Fibroblast of upper back skin (primary cell): ENCODE data around the gene SMARCB1.

ENCODE experiments used
- DNase-seq: peaks from one replicate; pipeline ENCODE4 v3.0.0-alpha.2; 2013

The SMARCB1 gene

DNA sequence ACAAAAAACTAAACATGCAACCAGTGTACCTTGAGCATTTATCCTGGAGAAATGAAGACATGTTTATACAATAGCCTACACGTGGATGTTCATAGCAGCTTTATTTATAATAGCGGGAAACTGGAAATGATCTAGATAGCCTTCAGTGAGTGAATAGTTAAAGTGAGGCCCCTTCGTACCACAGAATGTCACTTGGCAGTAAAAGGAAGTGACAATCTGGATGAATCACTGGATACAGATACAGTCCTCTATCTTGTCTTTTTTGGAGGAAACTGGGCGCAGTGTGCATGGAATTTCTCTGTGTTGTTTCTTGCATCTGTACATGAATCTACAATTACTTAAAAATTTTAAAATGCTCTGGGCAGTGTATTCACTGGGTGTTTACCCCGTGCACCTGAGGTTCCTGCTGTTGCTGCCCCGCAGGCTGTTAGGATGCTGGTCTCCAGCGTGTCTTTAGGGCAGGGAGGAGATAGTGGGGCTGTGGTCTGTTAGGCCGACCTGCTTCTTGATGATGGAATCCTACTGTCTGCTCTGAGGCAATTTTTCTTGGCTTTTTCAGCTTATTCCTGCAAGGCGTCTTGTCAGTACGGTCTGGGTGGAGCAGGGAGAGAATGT is 28.9 kb downstream of the SMARCB1 start:
- DNase-seq = no peak

DNA sequence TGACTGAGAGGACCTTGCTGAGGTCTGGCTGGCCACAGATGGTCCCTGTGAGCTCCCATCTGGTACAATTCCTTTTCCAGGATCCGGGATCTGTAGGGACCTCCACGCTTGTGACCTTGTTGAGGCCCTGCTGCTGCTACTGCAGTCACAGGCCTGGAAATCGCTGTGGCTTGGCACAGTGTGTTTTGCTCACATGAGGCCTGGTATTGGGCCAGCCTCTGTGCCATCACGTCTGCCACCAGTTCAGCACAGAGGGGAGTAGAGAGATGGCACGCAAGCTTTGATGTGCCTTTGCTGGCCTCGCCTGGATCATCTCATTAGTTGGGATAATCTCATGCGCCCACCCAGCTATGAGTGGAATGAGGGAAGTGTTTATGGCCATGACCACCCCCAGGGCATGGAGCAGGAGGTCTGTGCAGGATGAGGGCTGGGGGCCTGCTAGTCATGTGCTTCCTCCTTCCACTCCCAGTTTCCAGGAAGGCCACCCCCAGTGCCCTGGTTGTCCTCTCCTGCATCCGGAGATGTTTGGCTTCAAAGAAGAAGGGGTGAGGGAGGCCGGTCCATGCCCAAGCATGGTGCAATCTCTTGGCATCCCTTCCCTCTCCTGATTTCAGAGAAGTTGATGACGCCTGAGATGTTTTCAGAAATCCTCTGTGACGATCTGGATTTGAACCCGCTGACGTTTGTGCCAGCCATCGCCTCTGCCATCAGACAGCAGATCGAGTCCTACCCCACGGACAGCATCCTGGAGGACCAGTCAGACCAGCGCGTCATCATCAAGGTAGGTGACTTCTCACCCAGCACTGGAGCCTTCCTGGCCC is 29.6 kb downstream of the SMARCB1 start:
- no peak for DNase-seq

DNA sequence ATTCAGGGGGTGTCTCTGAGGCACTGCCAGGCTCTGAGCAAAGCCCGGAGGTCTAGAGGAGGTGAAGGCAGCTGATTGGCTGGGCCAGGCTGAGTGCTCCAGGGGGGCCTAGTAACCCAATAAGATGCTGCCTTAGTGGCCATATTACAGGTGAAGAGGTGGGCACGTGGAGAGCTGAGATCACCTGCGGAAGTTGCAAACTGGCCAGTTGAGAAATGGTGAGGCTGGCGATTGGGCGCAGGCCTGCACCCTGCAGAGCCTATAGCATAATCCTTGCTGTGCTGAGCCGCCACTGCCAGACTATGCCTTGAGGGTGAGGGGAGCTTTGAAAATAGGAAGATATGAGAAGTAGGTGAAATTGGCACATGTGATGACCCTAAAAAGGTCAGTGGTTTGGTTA is 30.4 kb downstream of the SMARCB1 start:
- no peak for DNase-seq

DNA sequence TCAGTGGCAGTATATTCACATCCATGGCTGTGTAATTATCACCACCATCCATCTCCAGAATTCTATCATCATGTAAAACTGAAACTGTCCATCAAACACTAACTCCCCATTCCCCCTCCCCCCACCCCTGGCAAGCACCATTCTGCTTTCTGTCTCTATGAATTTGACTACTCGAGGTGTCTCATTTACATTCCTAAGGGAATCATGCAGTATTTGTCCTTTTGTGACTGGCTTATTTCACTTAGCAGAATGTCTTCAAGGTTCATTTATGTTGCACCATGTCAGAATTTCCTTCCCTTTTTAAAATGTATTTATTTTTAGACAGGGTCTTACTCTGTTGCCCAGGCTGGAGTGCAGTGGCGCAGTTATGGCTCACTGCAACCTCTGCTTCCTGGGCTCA is 31.8 kb downstream of the SMARCB1 start:
- no peak for DNase-seq

DNA sequence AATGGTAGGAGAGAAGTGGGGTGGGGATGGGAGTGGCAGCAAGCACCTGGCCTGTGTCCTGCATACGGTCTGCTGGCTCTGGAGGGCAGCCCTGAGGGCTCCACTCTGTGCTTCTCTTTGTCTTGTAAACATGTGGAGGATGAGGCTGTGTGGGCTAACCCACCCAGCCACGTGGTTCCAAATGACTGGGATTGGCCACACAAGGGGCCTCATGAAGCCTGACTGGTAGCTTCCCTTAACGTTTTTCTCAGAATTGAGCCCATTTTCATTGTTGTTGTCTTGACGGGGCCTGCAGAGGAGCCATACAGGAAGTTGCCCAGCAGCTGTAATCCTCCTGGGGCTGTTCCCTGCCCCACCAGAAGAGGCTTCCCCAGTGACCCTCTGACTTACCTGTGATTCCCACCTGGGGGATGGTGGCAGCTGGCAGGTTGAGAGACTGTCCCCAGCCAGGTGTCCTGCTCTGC is 34.0 kb downstream of the SMARCB1 start:
- no peak for DNase-seq

DNA sequence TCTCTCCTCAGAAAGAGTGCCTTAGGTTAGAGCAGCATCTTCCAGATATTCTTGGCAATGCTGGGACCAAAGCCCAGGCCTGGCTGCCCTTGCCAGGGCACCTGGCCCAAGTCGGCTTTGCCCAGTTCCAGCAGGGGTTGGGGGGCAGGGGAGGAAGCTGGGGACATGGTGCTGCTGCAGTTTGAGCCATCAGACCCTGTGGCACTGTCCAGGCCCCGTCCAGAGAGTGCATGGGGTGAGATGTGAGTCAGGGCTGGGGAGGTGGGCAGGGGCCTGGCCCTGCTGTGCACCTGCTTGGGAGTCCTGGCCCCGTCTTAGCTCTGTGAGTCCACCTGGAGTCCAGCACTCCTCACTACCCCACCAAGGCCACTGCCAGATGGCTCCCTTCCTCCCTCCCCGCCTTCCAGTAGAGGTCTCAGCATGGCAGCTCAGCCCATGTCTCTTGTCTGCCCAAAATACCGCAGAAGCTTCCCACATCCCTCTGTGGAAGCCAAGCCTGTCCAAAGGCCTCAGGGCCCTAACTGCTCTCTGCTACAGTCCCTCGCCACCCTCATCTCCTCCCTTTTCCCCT is 35.4 kb downstream of the SMARCB1 start:
- no peak for DNase-seq

DNA sequence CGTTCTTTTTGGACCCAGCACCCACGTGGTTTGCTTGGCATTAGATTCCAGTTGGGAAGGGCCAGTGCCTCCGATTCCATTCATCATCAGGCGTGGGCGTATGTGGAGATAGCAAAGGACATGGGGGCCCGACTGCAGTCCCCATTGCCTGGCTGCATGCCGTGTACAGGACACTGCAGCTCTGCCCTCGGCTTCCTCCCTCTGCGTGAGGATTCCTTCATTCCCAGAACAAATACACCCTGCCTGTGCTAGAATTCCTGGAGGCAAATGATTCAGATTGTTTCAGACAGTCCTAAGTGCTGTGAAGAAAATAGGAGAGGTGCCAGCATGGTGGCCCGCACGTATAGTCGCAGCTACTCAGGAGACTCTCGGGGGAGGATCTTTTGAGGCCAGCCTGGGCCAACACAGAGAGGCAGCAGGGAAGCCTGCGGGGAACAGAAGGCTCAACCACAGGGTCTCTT is 36.6 kb downstream of the SMARCB1 start:
- DNase-seq = no peak

DNA sequence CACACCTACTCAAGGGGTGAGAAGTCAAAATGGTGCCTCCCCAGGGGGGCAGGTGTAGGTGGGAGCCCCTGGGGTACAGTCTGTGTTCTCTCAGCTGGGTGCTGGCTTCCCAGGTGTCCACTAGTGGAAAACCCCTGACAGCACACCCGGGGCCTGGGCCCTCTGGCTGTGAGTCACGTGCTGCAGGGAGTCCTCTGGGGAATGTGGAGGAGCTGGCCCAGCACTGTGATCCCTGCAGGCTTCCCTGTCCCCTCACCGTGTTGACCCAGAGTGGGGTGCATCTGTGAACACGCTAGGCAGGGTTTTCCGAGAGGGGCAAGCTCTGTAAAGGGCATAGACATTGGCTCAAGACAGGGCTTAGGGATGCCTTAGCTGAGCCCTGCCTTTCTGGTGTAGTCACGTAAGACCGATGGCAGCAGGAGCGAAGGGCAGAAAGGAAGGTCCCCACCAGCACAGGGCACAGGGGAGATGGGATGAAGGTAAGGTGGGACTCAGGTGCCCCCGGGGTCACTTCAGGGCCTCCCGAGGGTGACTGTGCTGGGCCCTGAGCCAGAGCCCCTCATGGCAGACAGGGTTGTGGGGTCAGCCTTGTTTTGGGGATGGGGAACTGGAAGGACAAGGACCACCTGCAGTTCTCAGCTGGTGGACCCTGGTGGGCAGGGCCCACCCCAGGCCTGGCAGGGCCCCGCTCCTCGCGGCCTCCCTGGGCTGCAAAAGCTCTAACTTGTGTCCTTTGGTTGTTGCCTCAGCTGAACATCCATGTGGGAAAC is 37.9 kb downstream of the SMARCB1 start:
- no peak for DNase-seq

DNA sequence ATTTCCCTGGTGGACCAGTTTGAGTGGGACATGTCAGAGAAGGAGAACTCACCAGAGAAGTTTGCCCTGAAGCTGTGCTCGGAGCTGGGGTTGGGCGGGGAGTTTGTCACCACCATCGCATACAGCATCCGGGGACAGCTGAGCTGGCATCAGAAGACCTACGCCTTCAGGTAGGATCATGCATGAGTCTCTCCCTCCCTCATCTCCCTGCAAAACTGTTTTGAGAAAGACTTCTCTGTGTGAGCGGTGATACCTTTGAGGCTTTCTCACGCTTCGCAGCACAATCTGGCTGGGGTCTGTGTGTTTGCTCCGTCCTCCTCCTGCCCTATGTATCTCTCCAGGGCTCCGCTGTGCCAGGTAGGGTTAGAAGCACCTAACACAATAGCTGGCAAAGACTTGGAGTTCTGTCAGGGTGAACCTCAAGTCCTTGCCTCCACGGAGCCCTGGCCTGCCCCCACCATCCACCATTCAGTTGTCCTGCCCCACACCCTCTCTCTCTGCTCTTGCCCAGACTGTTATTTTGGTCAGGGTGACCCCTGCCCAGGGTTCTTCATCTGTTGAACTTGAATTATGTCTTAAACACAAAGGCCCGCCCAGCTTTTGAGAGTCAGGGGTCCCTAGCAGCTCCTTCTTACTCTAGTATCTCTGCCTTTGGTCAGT is 38.6 kb downstream of the SMARCB1 start:
- DNase-seq = no peak

DNA sequence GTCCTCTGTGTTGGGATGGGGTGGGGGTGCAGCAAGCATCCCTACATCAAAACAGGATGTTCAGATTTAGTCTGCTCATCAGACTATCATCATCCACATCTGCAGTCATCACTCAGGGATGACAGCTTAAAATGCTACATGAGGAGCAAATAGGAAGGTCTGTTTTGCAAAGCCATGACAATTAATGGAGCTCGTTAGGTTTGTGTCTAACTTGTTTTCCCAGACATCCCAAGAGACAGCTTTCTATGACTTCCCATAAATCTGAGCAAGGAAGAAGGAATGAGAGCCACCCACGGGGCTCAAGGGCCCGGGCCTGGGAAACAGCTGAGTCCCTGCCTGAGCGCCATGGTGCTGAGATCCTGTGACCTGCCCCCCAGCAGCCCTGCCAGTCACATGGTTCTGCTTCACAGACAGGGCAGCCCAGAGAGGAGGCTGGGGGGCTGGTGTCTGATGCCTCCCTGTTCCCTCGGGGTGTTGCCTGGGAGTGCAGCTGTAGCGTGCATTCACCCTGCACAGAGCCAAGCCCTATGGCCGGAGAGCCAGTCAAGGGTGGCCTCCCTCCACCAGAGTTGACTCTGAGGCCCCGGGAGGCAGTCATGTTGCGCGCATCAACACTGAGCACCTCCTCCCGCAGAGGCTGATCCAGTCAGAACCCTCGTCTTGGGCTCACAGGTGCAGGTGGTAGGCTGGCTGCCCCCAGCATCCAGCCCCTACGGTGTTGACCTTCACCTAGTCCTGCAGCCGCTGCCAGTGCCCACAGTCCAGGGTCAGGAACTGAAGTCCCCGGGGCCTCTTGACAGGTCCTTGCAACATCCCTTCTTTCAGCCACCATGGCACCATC is 40.0 kb downstream of the SMARCB1 start:
- DNase-seq = peak; percentile 73

DNA sequence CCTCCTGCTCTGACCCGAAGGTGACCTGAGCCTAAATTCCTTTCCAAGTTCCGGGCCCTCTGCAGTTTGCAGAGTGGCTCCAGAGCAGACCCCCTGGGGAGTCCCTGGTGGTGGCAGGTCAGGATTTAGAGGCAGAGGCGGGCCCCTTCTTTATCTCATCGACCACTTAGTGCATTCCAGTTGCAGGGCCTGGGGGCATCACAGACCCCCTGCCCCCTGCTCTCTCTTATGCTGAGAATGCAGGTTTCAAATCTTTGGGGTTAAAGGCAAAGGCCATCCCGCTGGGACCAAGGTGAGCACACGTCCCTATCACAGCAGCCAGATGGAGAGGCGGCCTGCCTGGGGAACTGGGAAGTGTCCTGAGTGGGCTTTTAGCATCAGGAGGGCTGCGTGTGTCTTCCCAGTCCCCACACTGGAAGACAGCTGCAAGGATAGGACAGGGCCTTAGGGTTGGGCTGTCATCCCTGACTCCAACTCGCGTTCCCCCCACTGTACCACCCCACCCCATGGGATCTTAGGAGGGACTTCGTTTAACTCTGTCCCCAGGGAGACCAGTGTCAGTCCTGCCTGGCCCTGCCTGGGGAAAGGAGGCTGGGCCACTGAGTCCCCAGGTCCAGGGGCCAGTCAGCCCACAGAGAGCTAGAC is 40.7 kb downstream of the SMARCB1 start:
- DNase-seq = no peak

DNA sequence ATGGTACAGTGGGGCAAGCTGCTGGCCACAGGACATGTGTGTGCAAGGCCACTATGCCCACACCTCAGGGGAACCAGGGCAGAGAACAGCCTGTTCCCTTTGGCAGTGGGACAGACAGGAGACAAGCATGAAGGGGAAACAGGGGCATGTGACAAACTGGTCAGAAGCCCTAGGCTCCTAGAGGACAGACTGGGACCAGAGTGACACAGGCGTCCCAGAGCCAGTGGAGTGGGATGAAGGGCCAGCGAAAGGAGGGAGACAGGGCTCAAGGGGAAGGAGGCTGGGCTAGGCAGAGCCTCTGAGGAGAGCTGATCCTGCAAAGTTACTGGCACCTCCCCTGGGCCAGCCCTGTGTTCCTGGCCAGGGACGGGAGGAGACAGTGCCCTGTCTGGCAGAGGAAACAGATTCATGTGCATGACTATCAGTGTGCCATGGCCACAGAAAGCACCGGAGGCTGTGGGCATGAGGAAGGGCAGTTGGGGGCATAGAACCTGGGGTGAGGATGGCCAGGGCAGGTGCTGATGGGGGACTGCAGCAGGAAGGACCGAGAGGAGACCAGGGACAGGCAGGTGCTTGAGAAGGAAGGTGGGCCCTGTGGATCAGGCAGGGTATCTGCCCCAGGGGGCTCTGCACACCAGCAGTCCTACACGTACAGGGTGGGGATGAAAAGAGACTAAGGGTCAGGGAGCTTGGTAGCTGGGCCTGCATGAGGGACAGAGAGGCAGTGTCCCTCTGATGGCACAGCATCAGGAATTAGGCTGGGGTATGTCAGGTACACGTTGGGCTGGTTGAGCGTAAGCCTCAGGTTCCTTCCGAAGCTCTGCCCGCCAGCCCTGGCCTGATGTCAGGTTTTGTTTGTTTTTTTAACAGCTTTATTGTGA is 42.3 kb downstream of the SMARCB1 start:
- no peak for DNase-seq

DNA sequence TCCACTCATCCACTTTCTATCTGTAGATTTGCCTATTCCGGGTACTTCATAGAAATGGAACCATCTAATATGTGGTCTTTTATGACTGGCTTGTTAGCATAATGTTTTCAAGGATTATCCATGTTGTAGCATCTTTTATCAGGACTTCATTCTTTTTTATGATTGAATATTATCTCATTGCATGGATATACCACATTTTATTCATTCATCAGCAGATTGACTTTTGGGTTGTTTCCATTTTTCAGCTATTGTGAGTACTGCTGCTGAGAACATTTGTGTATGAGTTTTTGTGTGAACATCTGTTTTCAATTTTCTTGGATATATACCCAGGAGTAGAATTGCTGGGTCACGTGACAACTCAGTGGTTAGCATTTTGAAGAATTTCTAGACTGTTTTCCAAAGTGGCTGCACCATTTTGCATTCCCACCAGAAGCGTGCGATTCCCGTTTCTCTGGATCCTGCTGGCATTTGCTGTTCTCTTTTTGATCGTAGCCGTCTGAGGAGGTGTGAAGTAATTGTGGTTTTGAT is 43.1 kb downstream of the SMARCB1 start:
- peak; percentile 95 for DNase-seq

DNA sequence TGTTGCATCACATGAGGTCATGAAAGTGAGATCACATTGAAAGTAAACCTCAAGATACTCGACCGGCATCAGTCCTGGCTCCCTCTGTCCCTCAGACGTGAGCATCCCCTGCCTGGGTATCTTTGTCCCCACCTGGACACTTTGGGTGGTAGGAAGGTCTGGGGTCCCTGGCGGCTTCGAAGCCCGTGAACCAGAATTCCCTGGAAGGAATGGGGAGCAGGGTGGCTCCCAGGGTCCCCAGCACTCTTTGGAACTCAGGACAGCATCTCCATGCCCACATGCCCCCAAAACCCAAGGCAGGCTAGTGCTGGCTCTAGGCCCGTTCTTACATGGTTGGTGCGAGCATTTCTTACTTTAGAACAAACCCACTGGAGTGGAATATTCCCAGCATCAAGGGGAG is 44.5 kb downstream of the SMARCB1 start:
- DNase-seq = no peak

DNA sequence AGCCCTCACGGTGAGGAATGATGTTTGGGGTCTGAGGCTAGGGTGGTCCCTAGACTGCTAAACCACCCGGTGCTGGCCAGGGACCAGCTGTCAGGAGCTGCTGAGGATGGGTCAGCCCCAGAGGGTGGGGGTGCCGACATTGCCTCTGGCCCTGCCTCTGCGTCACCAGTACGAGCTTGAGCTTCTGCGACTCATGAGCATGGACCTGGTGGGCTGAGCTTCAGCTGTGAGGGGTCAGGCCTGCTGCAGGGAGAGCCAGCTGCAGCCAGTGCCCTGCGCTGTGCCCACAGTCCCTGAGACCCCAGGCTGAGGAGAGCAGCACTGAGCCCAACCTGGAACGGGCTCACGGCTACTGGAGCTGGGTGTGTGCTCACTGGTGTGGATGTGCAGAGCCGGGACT is 45.0 kb downstream of the SMARCB1 start:
- no peak for DNase-seq

DNA sequence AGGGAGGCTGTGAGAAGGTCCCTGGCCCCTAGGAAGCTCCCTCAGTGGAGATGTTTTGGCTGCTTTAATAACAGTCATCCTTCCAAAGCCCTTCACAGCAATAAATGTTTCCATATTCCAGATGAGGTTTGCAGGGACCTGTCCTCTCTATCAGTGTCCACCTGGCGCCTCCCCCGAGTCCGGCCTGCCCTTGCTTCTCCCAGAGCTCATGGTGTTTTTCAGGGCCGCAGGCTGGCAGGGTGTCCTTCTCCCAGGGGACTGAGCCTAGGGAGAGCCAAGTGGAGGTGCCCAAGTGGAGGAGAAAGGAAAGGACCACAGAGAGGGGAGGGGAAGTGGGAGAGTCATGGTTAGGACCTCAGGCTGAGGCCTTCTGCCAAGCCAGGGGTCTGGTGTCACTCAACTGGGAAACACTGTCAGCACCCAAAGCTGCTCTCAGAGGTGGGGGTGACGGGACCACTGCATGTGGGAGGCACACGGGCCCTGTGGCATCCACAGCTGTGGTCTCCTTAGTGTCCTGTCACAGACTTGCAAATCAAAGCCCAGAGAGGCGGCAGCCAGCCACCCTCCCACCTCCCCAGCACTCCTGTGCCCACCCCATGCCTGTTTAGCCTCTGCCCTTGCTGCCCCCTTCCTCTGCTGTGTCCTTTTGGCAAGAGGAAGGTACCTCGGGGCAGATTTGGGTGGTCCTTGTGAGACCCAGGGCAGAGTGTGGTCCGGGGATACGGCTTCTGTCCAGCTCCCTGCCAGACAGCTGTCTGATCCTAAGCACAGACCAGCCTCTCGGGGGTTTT is 45.7 kb downstream of the SMARCB1 start:
- DNase-seq = no peak

DNA sequence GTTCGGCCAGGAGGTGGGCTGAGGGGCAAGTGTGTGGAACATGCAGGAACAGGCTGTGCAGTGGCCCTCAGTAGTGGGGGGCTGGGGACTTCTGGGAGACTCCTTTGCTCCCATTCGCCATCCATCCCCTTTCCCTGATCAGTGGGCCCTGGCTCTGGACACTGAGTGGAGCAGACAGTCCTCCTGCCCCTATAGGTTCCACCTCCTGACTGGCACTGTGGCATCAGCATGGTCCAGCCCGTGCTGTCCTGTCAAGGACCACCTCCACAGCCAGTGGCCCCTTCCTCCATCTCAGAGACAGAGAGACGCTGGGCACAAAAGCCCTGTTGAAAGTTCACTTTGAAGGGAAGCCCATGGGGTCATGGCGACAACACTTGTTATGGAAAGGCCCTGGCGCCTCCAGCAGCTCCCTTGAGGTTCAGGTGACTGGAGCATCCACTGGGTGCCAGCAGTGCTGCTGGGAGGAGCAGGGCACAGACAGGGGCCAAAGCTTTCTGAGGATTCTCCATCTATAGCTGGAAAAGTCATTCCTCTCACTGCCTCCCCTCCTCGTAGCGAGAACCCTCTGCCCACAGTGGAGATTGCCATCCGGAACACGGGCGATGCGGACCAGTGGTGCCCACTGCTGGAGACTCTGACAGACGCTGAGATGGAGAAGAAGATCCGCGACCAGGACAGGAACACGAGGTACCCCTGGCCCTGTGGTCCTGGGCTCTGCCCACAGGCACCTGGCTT is 46.4 kb downstream of the SMARCB1 start:
- DNase-seq = no peak

DNA sequence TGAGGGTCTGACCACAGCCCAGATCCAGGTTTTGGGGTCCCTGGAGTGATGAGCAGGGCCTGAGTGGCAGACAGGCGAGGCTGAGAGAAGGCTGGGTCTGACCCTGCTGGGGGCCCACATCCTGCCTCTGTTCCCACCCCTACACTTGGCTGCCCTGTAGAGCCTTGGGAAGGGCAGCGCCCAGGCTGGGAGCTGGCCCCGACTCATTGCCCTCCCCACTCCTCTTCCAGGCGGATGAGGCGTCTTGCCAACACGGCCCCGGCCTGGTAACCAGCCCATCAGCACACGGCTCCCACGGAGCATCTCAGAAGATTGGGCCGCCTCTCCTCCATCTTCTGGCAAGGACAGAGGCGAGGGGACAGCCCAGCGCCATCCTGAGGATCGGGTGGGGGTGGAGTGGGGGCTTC is 47.1 kb downstream of the SMARCB1 start:
- no peak for DNase-seq
